Ishikawa (cell line): ENCODE data around the gene ANKHD1.

Source experiments
- CEBPB ChIP-seq: IDR thresholded peaks from 2 replicates; pipeline ENCODE4 v1.6.1; 2012
- CREB1 ChIP-seq: IDR thresholded peaks from 2 replicates; pipeline ENCODE4 v1.6.1; 2012; ENCODE audit warnings: low read depth
- EP300 ChIP-seq: IDR thresholded peaks from 2 replicates; pipeline ENCODE4 v1.6.1; 2012; ENCODE audit warnings: borderline replicate concordance
- RAD21 ChIP-seq: IDR thresholded peaks from 2 replicates; pipeline ENCODE4 v1.6.1; 2012; ENCODE audit warnings: low read depth
- TAF1 ChIP-seq: IDR thresholded peaks from 2 replicates; pipeline ENCODE4 v1.6.1; 2012; ENCODE audit warnings: low read depth, mild to moderate bottlenecking
- TCF12 ChIP-seq: IDR thresholded peaks from 2 replicates; pipeline ENCODE4 v1.6.1; 2012; ENCODE audit warnings: low read depth
- TEAD4 ChIP-seq: IDR thresholded peaks from 2 replicates; pipeline ENCODE4 v1.6.1; 2012
- YY1 ChIP-seq: IDR thresholded peaks from 2 replicates; pipeline ENCODE4 v1.6.1; 2012; ENCODE audit warnings: low read depth
- ZBTB7A ChIP-seq: IDR thresholded peaks from 2 replicates; pipeline ENCODE4 v1.6.1; 2012; ENCODE audit warnings: low read depth
- TF ChIP-seq, protein P1 (sequence below): IDR thresholded peaks from 2 replicates; pipeline ENCODE4 v1.6.1; 2012; ENCODE audit warnings: low read depth, mild to moderate bottlenecking
- TF ChIP-seq, protein P2 (sequence below): IDR thresholded peaks from 2 replicates; pipeline ENCODE4 v1.6.1; 2012
- TF ChIP-seq, protein P3 (sequence below): IDR thresholded peaks from 2 replicates; pipeline ENCODE4 v1.6.1; 2012

DNA sequence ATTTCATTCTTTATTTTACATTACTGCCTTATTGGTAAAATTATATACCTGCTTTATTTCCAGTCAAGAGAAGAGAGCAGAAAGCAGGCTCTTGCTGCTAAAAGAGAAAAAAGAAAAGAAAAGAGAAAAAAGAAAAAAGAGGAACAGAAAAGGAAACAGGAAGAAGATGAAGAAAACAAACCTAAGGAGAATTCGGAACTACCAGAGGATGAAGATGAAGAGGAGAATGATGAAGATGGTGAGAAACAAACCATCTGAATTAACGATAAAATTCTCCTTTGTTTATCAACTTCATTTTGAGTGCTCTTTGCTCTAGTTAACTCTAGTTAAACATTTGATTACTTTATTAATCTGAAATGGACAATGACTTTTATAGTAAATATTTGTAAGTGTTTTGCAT lies 122.4 kb downstream of the ANKHD1 start:
- TF ChIP-seq YY1 (no peak), EP300 (no peak), ZBTB7A (no peak), TAF1 (no peak), CREB1 (no peak), RAD21 (no peak), TCF12 (no peak), CEBPB (no peak), TEAD4 (no peak)
- TF ChIP-seq, protein P1, sequence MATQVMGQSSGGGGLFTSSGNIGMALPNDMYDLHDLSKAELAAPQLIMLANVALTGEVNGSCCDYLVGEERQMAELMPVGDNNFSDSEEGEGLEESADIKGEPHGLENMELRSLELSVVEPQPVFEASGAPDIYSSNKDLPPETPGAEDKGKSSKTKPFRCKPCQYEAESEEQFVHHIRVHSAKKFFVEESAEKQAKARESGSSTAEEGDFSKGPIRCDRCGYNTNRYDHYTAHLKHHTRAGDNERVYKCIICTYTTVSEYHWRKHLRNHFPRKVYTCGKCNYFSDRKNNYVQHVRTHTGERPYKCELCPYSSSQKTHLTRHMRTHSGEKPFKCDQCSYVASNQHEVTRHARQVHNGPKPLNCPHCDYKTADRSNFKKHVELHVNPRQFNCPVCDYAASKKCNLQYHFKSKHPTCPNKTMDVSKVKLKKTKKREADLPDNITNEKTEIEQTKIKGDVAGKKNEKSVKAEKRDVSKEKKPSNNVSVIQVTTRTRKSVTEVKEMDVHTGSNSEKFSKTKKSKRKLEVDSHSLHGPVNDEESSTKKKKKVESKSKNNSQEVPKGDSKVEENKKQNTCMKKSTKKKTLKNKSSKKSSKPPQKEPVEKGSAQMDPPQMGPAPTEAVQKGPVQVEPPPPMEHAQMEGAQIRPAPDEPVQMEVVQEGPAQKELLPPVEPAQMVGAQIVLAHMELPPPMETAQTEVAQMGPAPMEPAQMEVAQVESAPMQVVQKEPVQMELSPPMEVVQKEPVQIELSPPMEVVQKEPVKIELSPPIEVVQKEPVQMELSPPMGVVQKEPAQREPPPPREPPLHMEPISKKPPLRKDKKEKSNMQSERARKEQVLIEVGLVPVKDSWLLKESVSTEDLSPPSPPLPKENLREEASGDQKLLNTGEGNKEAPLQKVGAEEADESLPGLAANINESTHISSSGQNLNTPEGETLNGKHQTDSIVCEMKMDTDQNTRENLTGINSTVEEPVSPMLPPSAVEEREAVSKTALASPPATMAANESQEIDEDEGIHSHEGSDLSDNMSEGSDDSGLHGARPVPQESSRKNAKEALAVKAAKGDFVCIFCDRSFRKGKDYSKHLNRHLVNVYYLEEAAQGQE = no peak
- TF ChIP-seq, protein P2, sequence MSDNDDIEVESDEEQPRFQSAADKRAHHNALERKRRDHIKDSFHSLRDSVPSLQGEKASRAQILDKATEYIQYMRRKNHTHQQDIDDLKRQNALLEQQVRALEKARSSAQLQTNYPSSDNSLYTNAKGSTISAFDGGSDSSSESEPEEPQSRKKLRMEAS = no peak
- TF ChIP-seq, protein P3, sequence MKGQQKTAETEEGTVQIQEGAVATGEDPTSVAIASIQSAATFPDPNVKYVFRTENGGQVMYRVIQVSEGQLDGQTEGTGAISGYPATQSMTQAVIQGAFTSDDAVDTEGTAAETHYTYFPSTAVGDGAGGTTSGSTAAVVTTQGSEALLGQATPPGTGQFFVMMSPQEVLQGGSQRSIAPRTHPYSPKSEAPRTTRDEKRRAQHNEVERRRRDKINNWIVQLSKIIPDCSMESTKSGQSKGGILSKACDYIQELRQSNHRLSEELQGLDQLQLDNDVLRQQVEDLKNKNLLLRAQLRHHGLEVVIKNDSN = no peak
